Measurements from ENCODE around the gene TGFB2. TPM values are rescaled to one million over a fixed set of nuclear protein-coding genes. Genes with fewer than 3 reads are reported as not detected.

Gene TGFB2
- total RNA-seq, 1 experiment from 2014 or later, result 2.5 TPM

DNA sequence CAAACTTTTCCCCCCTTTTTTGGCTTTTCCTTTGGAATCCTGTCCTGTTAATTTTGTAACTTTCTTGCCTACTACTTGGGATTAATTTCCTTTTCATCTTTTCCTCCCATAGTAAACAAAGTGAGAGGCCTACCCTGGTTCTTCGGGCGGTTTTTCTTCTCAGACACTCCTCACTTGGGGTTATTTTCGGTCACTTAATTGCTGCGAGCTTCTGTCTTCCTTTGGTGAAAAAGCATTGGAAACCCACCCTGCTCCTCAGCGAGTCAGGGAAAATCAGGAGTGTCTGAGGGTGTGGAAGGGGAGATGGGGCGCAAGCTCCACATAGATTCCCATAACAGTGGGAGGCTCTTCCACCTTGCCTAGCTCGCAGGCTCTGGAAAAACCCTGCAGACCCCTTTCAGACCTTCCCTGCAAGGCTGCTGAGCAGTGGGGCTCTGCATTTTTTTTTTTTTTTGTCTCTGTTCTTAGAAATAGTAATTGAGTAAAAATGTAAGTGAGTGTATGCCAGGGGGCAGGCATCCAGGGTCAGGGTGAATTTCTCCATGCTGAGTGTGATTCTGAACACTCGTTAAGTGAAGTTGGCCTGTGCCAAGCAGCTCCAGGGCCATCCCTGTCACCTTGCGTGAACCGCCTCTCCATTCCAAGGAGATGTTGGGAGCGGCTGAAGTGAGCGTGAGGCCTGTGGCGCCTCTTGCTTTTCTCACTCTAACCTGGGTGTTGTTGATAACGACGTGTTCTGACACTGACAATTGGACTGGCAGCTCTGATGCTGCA is 20.3 kb downstream of the TGFB2 start (continued):
- TF ChIP-seq MLX (CRISPR knock-in tag; IDR thresholded peaks at IDR 0.05), result no peak
- TF ChIP-seq GTF2I (CRISPR knock-in tag; conservative IDR thresholded peaks at IDR 0.05), result no peak
- TF ChIP-seq, protein P1, sequence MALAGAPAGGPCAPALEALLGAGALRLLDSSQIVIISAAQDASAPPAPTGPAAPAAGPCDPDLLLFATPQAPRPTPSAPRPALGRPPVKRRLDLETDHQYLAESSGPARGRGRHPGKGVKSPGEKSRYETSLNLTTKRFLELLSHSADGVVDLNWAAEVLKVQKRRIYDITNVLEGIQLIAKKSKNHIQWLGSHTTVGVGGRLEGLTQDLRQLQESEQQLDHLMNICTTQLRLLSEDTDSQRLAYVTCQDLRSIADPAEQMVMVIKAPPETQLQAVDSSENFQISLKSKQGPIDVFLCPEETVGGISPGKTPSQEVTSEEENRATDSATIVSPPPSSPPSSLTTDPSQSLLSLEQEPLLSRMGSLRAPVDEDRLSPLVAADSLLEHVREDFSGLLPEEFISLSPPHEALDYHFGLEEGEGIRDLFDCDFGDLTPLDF (CRISPR knock-in tag; IDR thresholded peaks at IDR 0.05), result no peak

GRCh38 chr1:218366322-218367052 is 21.4 kb downstream of the TGFB2 start:
- ATAC-seq, result no peak
- no peaks in the 10 kb centered on the region for H3K9me3 Mint-ChIP-seq

DNA sequence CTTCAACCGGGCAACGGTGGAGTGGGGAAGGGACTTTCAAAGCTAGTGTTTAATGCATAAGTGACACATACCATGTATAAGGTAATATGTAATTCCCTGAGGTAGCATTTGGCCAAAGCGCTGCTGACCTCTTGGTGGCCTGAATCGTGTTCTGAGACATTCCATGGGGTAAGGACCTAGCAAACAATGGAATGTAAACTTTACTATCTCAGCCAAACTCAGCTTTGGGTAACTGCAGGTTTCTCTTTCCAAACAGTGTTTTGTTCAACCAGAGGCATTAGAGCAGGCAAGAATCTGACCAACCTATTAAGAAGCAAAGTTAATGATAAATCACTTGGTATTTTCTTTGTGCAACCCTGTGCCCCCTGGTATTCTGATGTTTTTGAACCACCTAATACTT is 22.0 kb downstream of the TGFB2 start:
- Mint-ChIP-seq H3K27me3 (ENCODE audit: low read depth) (no peaks in the 10 kb centered on the region), H3K4me1 (peaks cover 16% of the 10 kb centered on the region), H3K9me3 (no peaks in the 10 kb centered on the region), H3K4me3 (no peak overlapping the region), H3K27ac (no peak overlapping the region), H3K36me3 (no peaks in the 10 kb centered on the region)
- ChIA-PET POLR2A (no interaction called here), CTCF (no interaction called here)
- DNase-seq (ENCODE audit: low spot score), result no peak
- ATAC-seq, result no peak
- TF ChIP-seq, protein P2, sequence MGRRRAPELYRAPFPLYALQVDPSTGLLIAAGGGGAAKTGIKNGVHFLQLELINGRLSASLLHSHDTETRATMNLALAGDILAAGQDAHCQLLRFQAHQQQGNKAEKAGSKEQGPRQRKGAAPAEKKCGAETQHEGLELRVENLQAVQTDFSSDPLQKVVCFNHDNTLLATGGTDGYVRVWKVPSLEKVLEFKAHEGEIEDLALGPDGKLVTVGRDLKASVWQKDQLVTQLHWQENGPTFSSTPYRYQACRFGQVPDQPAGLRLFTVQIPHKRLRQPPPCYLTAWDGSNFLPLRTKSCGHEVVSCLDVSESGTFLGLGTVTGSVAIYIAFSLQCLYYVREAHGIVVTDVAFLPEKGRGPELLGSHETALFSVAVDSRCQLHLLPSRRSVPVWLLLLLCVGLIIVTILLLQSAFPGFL (CRISPR knock-in tag; IDR thresholded peaks at IDR 0.05; ENCODE audit: borderline replicate concordance), result no peak
- no peak for TF ChIP-seq USF2 (CRISPR knock-in tag; IDR thresholded peaks at IDR 0.05)
- TF ChIP-seq, protein P3, sequence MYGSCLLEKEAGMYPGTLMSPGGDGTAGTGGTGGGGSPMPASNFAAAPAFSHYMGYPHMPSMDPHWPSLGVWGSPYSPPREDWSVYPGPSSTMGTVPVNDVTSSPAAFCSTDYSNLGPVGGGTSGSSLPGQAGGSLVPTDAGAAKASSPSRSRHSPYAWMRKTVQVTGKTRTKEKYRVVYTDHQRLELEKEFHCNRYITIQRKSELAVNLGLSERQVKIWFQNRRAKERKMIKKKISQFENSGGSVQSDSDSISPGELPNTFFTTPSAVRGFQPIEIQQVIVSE (CRISPR knock-in tag; IDR thresholded peaks at IDR 0.05; ENCODE audit: borderline replicate concordance), result no peak
- TF ChIP-seq TCF7 (CRISPR knock-in tag; IDR thresholded peaks at IDR 0.05; ENCODE audit: low read depth), result no peak
- TF ChIP-seq ZNF138 (CRISPR knock-in tag; conservative IDR thresholded peaks at IDR 0.05), result no peak
- no peak for TF ChIP-seq SMAD4 (CRISPR knock-in tag; IDR thresholded peaks at IDR 0.05)
- TF ChIP-seq NR2C2 (CRISPR knock-in tag; IDR thresholded peaks at IDR 0.05), result no peak

More at GRCh38 chr1:218366322-218367052, 21.4 kb downstream of the TGFB2 start:
- Mint-ChIP-seq H3K27me3 (ENCODE audit: low read depth) (no peaks in the 10 kb centered on the region), H3K27ac (no peak overlapping the region), H3K4me1 (peaks cover 20% of the 10 kb centered on the region), H3K4me3 (no peak overlapping the region), H3K36me3 (no peaks in the 10 kb centered on the region)
- no peak for DNase-seq (ENCODE audit: low spot score)
- no peak for TF ChIP-seq ZBTB21 (CRISPR knock-in tag; IDR thresholded peaks at IDR 0.05; ENCODE audit: borderline replicate concordance)
- no peak for TF ChIP-seq ARID4B (CRISPR knock-in tag; IDR thresholded peaks at IDR 0.05; ENCODE audit: borderline replicate concordance)
- TF ChIP-seq ZNF121 (CRISPR knock-in tag; IDR thresholded peaks at IDR 0.05), result peak; percentile 84; the same call in 1 of the 2 replicates
- no peak for TF ChIP-seq SP1 (CRISPR knock-in tag; conservative IDR thresholded peaks at IDR 0.05)
- TF ChIP-seq, protein P4, sequence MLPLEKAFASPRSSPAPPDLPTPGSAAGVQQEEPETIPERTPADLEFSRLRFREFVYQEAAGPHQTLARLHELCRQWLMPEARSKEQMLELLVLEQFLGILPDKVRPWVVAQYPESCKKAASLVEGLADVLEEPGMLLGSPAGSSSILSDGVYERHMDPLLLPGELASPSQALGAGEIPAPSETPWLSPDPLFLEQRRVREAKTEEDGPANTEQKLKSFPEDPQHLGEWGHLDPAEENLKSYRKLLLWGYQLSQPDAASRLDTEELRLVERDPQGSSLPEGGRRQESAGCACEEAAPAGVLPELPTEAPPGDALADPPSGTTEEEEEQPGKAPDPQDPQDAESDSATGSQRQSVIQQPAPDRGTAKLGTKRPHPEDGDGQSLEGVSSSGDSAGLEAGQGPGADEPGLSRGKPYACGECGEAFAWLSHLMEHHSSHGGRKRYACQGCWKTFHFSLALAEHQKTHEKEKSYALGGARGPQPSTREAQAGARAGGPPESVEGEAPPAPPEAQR (CRISPR knock-in tag; IDR thresholded peaks at IDR 0.05), result no peak
- ChIA-PET CTCF (no interaction called here), POLR2A (no interaction called here)

Measured in WTC11 (cell line).